Ramos (cell line): ENCODE measurements around the gene ATXN7L3.

Experiments used
- in situ Hi-C: fragments of 300-500 bp; cut with MboI; formaldehyde crosslinking; loops from one replicate; pipeline ENCODE4 v1.14.3; 2022; ENCODE audit warnings: low sequenced_read_pairs; ENCODE audit not compliant: unreplicated experiment

Gene ATXN7L3

DNA sequence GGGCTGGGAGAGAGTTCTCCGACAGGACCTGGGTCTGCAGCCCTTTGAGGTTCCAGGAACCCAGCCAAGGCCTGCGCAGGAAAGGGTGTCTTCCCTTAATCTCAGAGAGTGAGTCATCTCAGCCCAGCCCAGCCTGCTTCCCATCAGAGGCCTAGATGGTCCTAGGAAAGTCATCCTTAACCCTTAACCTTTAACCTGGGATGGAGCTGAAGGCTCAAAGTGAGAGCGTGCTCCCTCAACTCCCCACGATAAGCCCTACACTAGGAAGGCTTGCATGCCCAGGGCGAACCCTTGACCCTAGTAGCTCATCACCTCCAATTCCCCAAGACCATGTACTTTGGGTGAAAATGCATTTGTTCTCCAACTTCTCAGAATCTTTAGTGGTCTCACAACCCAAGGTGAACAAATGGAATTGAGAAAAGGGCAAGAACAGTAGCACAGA lies 4.8 kb upstream of the ATXN7L3 start:
- in situ Hi-C loops = no loop called here

DNA sequence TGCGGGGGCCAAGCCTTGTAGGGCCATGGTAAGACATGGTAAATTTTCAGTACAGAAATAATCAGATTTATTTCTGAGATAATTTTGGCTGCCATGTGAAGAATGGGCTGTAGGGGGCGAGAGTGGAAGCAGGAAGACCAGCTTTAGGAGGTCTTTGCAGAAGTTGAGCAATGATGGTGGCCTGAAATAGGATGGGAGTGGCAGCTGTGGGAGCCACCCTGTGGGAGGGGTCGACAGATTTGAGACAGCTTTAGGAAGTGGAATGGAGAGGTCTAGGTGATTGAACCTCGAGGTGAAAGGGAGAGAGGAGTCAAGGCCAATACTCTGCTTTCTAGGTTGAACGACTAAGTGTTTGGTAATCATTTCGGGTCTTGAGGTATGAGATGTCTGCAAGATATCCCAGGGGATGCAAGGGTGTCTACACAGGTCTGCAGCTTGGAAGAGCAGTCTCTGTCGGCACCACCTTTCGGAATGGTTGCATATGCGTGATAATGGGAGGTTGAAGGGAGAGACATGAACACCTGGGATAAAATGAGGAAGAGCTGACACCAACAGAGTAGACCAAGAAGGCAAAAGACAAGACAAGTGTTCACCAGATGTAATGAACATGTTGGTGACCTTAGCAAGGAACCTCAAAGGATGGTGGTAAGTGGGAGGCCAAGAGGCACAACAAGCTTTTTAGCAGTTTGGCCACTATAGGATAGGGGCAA lies 4.2 kb upstream of the ATXN7L3 start:
- in situ Hi-C loops = no loop called here

- in situ Hi-C loops = no loop called here
Observed at GRCh38 chr17:44202756-44203155, 3.1 kb upstream of the ATXN7L3 start.

DNA sequence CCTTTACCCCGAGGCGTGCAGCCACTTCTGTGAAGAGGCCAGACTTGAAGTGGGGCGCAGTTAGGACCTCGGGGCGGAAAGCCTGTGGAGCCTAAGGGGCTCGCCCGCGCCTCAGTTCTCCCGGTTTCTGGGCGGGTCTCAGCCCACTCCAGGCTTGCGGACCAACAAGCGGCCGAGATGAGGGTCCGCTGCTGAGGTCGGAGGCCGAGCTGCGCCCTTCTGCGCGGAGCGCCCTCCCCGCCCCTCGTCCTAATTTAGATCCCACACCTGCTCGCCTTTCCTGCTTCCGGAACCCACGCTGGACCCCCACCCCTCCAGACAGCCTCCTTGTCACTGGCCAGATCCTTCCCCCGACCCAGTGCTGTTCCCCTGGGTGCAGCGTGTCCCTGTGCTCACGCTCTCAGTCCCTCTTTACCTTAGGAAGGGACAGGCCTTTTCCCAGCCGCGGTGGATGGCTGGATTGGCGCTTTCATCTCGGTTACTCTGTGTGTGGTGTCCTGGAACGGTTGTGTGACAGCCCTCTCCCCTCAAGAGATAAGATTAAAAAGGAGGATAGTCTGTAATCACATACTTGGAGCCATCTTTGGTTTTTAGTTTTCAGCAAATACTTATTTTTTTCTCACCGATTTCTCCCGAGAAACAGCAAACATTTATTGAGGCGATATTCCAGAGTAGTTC lies 933 bp upstream of the ATXN7L3 start:
- in situ Hi-C loops = no loop called here

GRCh38 chr17:44198721-44199552 lies 747 bp downstream of the ATXN7L3 start:
- in situ Hi-C loops = no loop called here

GRCh38 chr17:44197980-44198720 lies 1.5 kb downstream of the ATXN7L3 start:
- in situ Hi-C loops = no loop called here

DNA sequence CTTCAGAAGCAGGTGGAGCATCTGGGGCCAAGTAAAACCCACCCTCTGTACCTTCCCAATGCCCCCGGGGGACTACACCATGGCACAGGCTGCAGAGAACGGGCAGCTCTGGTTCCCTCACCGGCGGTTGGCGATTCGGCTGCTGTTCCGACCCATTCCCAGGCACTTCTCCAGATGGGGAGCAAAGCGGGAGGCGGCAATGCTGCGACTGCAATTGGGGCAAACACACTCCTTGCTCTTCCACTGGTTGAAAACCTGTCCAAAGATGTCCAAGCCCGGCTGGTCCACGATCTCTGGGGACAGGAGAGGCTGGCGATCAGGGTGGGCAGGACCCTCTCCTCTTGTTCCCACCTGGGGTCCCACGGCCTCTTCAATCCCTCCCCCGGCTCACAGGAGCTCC lies 2.6 kb downstream of the ATXN7L3 start:
- in situ Hi-C loops = no loop called here

GRCh38 chr17:44193326-44194084 lies 6.2 kb downstream of the ATXN7L3 start:
- in situ Hi-C loops = no loop called here

- in situ Hi-C loops = no loop called here
Observed at GRCh38 chr17:44192750-44193149, 6.9 kb downstream of the ATXN7L3 start.

GRCh38 chr17:44191941-44192496 lies 7.7 kb downstream of the ATXN7L3 start:
- in situ Hi-C loops = no loop called here

DNA sequence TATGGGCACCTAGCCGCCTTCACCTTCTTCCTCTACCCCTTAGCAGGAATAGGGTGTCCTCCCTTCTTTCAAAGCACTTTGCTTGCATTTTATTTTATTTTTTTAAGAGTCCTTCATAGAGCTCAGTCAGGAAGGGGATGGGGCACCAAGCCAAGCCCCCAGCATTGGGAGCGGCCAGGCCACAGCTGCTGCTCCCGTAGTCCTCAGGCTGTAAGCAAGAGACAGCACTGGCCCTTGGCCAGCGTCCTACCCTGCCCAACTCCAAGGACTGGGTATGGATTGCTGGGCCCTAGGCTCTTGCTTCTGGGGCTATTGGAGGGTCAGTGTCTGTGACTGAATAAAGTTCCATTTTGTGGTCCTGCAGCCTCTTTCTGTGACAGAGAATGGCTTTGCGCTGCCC lies 8.3 kb downstream of the ATXN7L3 start:
- in situ Hi-C loops = no loop called here

GRCh38 chr17:44190481-44190880 lies 9.2 kb downstream of the ATXN7L3 start:
- in situ Hi-C loops = no loop called here

- in situ Hi-C loops = no loop called here
Observed at GRCh38 chr17:44188576-44189403, 10.9 kb downstream of the ATXN7L3 start.

GRCh38 chr17:44187131-44187899 lies 12.4 kb downstream of the ATXN7L3 start:
- in situ Hi-C loops = no loop called here

DNA sequence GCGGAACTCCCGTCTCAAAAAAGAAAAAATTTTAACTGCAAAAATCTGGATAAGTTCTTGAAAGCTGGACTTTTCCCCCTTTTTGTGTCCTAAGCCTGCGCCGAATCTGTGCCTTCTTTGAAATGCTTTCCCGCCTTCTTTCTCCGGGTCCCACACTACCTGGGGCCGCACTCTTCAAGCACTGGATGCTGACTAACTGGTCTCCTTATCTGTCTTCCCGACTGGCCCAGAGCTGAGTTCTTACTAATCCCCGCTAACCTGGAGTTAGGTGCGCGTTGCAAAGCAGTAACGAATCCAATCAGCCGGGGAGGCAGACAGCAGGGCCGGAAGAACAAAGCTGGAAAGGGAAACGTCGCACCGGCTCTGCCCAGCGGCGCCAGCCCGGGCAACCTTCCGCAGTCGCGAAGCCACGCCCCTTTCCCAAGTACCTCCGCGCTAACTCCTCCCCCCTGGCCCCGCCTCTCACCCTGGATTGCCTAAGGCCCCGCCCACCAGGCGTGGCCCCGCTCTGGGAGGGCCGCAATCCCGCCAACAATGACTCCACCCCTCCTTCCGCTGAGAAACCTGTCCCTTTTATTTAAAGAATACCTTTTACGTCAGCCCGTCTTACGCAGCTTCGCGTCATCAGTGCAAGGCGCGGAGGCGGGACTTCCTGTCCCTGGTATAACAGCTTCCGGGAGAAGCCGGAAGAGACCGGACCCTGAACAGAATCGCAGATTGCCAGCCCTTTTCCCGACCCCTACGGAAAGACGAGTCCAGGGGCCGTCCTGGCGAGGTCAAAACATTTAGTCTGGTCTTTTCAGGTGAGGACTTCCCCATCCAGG lies 13.2 kb downstream of the ATXN7L3 start, which contains the start of gene TMUB2:
Gene TMUB2 (plus strand): TSS at position 666 of the 824 bp plus-strand sequence. CDS start 737 bp downstream, outside the sequence.
- in situ Hi-C loops = no loop called here

GRCh38 chr17:44184212-44184810 lies 15.4 kb downstream of the ATXN7L3 start:
- in situ Hi-C loops = no loop called here
